DMS 273 (cell line): ENCODE data around the gene PARP15.
"Not testable (repeated sequence)": the region's sequence is repeated elsewhere in the genome, so short reads cannot be mapped to it uniquely, and the experiment has no call there.

Experiments
- DNase-seq: peaks from one replicate; lab custom pipeline; 2025; ENCODE audit not compliant: unreplicated experiment; lab: John Stamatoyannopoulos, UW

Gene PARP15

GRCh38 chr3:122577409-122578031, at the start of gene PARP15:
Gene PARP15, plus strand, starts transcription at chr3:122577650. Its CDS starts 18 bp downstream, at chr3:122577668.
- DNase-seq, result no peak

GRCh38 chr3:122530164-122530563, 47.3 kb upstream of the PARP15 start:
- DNase-seq, result no peak

DNA sequence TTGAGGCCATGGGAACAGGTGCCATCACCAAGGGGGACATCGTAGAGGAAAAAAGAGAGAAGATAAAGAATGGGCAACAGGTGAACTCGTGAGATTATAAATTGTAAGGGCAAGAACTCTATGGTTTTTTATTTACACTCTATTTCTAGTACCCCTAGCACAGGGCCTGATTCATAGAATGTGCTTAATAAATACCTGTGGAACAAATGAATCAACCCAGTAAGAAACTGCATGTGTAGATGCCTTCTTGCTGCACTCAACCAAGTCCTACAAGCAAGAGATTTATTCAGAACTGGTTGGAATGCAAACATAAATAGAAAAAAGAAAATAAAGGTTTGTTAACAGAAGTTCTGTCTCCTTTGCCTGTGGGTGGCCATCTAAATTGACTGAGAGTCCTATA, 44.0 kb upstream of the PARP15 start:
- no peak for DNase-seq

- DNase-seq, result no peak
Observed at GRCh38 chr3:122533931-122534334, 43.5 kb upstream of the PARP15 start.

DNA sequence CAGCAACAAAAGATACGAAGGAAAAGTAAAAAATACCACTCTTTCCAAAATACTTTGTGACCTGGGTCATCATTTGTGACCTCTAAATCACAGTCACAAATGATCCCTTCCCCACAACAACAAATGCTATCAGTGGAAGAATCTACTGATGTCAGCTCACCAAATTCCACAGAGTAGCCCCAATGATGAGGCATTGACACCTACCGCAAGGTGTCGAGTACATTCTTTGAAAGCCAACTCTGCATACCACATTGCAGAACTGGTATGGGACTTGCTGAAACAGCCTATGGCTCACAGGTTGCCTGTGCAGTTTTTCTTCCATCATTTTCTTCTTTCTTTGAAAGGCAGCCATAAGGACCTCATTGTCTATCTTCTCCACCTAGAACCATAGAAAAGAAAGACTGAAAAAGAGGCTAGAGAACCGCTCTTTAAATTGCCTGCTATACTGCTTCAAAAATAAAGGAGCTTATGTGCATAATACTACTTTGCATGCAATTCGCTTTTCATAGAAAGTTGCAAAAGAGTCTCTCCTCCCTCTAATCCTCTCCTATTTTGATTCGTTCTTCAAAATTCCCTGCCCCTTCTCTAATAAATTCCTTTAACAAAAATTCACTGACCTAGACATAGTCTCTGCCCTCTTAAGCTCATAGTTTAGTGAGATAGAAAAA, 41.4 kb upstream of the PARP15 start:
- DNase-seq, result no peak

GRCh38 chr3:122536632-122537001, 40.8 kb upstream of the PARP15 start:
- no peak for DNase-seq

GRCh38 chr3:122538956-122539490, 38.4 kb upstream of the PARP15 start:
- no peak for DNase-seq

DNA sequence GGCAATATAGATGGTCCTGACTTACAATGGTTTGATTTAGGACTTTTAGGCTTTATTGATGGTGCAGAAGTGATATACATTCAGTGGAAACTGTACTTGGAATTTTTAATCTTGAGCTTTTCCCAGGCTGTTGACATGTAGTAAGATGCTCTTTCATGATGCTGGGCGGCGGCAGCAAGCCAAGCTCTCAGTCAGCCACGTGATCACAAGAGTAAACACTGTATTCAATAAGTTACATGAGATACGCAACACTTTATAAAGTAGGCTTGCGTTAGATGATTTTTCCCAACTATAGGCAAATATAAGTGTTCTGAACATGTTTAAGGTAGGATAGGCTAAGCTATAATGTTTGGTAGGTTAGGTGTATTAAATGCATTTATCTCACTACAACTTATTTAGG, 31.3 kb upstream of the PARP15 start:
- no peak for DNase-seq

DNA sequence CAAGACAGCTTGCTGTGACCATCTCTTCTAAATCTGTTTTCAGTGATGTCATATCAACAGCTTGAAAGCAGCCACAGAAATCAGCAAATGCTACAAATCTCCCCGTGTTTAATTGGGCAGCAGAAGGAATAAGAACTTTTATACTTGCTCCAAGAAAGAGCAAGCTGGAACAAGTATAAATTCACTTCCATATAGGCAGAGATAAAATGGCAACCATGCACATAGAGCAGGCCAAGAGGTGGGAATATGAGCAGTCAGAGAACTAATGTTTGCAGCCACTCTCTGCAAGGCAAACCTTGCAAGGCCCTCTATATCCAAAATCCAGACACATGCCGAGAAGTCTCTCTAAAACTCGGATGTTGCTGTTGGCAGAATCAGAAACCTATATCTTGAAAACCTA, 29.4 kb upstream of the PARP15 start:
- DNase-seq, result no peak

- DNase-seq, result no peak
Observed at GRCh38 chr3:122548619-122549018, 28.8 kb upstream of the PARP15 start.

DNA sequence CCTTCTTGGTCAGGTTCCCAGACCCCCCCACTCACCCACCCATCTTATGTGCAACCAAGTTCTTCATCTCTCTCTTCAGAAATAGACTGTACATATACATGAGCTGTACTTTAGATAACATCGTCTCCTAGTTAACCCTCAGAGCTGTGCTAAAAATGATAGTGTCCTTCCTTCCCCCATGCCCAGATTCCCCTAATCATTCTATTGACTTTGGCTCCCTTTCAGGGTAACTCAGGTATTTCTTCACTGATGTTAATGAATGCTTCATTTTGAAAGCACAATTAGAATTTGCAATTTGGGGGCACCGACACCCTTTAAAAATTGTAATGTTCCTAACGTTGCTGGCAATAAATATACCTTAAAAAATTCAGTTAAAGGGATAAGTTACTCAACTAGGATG, 24.3 kb upstream of the PARP15 start:
- DNase-seq, result no peak

- DNase-seq, result peak; percentile 43
Observed at GRCh38 chr3:122555275-122556071, 22.0 kb upstream of the PARP15 start.

- DNase-seq, result no peak
Observed at GRCh38 chr3:122557356-122557755, 20.1 kb upstream of the PARP15 start.

- no peak for DNase-seq
Observed at GRCh38 chr3:122558605-122559004, 18.8 kb upstream of the PARP15 start.

DNA sequence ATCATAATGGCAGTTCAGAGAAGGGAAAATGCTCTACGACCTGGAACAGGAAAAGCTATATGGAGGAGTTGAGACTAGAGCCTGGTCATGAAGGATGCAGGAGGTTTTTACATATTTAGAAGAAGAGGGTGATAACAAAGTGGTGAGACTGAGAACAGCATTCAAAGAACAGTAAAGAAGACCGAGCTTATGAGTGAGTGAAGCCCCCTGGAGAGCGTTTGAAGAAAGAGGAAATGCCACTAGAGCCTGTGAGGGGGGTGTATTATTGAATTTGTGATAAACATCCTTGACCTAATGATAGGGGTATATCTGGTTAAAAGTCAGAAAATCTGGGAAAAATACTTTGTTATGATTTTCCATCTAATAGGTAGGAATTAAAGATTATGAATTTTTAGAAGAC, 17.5 kb upstream of the PARP15 start:
- no peak for DNase-seq

- peak; percentile 88 for DNase-seq
Observed at GRCh38 chr3:122560680-122561079, 16.8 kb upstream of the PARP15 start.

DNA sequence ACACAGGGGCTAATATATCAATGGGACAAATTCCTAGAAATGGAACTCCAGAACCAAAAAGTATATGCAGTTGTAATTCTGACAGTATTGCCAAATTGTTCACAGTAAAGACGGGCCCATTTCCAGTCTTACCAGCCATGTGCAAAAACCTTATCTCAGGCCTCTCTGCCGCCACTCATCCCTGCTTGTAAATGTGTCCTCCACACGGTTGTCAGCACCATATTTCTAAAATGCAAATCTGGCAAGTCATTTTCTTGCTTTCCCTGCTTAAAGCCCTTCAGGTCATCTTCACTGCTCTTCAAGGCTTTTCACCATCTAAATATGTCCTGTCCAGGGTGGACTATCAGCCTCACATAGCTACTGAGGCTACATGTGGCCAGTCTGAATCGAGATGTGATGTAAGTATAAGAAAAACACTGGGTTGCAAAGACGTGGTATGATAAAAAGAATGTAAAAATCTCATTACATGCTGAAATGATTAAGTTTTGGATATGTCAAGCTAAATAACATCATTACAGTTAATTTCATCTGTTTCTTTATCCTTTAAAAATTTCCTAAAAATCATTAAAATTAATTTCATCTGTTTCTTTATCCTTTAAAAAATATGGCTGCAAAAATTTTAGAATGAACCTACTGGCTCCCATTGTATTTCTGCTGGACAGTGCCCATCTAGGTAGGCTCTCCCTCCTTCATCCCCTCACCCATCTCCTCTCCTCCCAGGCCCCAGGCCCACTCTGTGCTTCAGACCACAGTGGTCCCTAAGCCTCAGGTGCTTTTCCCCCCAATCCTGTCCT, 14.3 kb upstream of the PARP15 start:
- DNase-seq, result no peak

DNA sequence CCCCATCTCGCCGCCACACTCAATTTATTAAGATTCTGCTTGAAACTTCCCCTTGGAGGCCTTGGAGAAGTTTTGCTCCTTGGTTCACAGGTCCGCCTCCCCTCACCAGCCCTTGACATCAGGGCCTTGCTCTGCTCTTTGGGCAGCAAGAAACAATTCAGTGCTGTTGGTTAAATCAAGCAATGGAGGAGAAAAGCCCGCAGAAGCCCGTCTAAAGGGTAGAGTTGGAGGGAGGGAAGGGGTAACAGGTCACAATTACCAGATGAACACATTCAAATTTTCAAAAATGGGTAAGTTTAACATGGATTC, 13.8 kb upstream of the PARP15 start:
- peak; percentile 47 for DNase-seq

DNA sequence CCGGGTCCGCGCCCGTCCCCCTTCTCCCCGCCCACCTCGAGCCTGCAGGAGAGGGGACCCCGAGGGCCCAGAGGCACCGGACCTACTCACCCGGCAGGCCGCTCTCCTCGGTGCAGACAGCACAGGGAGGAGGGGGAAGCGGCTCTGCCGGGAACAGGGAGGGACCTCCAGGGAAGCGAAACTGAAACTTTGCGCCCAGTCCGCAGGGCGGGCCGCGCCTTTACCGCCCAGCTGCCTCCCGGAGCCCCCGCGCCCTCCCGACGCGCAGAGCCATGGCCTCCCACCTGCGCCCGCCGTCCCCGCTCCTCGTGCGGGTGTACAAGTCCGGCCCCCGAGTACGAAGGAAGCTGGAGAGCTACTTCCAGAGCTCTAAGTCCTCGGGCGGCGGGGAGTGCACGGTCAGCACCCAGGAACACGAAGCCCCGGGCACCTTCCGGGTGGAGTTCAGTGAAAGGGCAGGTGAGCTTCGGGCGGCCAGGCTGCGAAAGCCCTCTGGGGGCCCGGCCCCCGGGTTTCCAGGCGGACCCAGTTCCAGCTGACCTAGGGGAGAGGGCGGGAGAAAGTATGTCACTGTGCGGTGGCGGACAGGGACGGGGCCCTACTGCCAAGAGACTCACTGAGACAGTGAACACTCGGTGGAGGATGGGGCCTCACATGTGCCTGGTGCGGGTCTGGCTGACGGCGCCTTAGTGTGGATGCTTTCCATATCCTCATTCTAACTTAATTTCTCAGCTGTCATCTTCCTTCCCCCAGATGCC, 13.1 kb upstream of the PARP15 start, which contains the start of the genes DTX3L and PARP9:
TSS of gene DTX3L (plus strand) at position 184 of the 758 bp plus-strand sequence. CDS start at position 273, 89 bp downstream.
TSS of gene PARP9 (minus strand) at position 146 of the 758 bp plus-strand sequence. CDS start 4,680 bp downstream, outside the sequence.
- peak; percentile 91 for DNase-seq

DNA sequence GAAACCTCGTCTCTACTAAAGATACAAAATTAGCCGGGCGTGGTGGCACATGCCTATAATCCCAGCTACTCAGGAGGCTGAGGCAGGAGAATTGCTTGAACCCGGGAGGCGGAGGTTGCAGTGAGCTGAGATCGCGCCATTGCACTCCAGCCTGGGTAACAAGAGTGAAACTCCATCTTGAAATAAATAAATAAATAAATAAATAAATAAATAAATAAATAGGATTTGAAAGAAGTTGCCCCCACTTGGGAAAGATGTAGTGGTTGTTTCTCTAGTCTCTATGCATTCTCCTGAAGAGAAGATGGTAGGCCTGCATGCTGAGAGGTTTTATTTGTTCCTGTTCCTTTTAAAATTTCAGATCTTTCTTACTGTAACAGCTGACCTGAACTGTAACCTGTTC, 9.3 kb upstream of the PARP15 start:
- DNase-seq, result not testable (repeated sequence)
